ENCODE data around the gene USP4.

Gene USP4

DNA sequence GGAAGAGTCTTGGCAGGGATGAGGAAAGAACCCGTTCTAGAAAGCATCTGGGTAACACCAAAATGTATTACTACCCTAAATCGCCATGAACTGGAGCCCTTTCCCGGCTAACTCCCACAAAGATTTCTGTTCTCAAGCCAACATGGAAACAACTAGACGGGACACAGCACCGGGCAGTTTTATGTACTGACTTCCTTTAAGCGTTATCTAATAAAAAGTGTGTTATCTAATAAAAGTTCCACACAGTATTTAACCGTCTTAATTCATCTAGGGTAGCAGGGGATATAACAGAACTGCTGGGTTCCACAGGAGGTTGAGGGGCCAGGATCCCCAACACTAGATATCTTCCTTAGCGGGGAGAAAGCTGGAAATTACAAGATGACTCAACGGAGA is 62.5 kb downstream of the USP4 start:
- no peaks in the 10 kb centered on the region for H3K4me1 ChIP-seq (ENCODE audit: control insufficient read depth, insufficient read depth, low read length)
- no peak overlapping the region for H3K27ac ChIP-seq (ENCODE audit: extremely low read depth, low read depth, low read length)
- ChIA-PET POLR2A (interaction anchor here (1.5 kb wide), 1 partner anchor 10 kb away, joined by 3 read pairs; no protein-coding TSS in a partner anchor), CTCF (interaction anchor here (0.7 kb wide), 1 partner anchor 80 kb away, joined by 4 read pairs; no protein-coding TSS in a partner anchor)
- H3K4me3 ChIP-seq (ENCODE audit: low read depth, low read length): no peak overlapping the region
- no peaks in the 10 kb centered on the region for H3K9me3 ChIP-seq (ENCODE audit: control insufficient read depth, insufficient read depth, low read depth, low read length)
- peaks cover 3 to 50% of the 10 kb centered on the region in 2 experiments; a peak in 2 of 3 replicates for H3K36me3 ChIP-seq (ENCODE audit: control insufficient read depth in 2 of 2, insufficient read depth in 1 of 2, low read length in 2 of 2)
- no peak for TF ChIP-seq ZNF416 (tag by site-specific recombination; IDR thresholded peaks at IDR 0.05)
- TF ChIP-seq ZNF558 (tag by site-specific recombination; IDR thresholded peaks at IDR 0.05): no peak

DNA sequence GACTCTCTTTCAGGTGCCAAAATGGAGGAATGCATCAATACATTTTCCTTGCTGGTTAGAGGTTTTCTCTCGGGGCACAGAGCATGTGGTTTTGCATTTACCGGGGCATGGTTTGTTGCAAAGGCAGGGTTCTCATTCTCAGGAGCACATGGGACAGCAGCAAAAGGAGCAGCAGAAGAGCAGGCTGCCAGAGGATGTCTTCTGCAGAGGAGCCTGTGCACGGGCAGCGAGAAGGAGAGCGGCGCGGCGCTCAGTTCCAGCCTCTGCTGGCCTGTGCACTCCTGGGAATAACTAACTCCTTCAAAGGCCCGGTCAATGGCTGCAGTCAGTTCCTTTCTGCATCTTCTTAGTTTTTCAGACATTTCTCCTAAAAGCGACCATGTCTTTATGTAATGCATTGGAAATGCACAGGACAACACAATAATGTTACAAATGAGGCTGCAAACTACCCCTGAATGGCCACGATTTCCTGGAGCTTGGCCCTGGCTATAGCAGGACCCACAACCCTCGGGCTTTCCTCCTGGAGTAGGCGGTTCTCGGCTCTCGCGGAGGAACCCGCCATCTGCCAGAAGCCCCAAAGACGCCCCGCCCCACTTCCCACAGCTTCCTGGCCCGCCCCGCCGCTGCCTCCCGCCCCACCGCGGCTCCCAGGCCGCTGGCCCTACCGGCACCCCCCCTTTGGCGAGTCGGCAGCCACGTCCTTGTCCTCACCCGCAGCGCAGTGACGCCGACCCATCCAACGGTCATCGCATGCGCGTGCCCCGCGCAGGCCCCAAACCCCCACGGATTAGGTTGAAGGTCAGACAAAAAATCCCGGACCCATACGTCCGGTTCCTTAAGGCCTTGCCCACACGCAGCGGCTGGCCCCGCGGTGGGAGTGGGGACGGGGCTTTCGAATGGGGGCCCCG is 63.1 kb downstream of the USP4 start, which contains the start of gene C3orf62:
Gene C3orf62 (minus strand): TSS at position 758 of the 908 bp plus-strand sequence. CDS start 360 bp downstream, at position 398.
- Histone ChIP-seq H3K9me3 (ENCODE audit: control insufficient read depth, insufficient read depth, low read depth, low read length) (no peaks in the 10 kb centered on the region), H3K36me3 (ENCODE audit: control insufficient read depth in 2 of 2, insufficient read depth in 1 of 2, low read length in 2 of 2) (peaks cover 3 to 50% of the 10 kb centered on the region in 2 experiments; a peak in 2 of 3 replicates), H3K27ac (ENCODE audit: extremely low read depth, low read depth, low read length) (no peak within 1 kb of the TSS), H3K4me3 (ENCODE audit: low read depth, low read length) (no peak within 1 kb of the TSS), H3K4me1 (ENCODE audit: control insufficient read depth, insufficient read depth, low read length) (no peaks in the 10 kb centered on the region)
- POLR2A ChIA-PET: no interaction called here
- TF ChIP-seq ZBTB7A (tag by site-specific recombination; IDR thresholded peaks at IDR 0.05; ENCODE audit: low read depth): no peak
- no peak for TF ChIP-seq ZNF768 (tag by site-specific recombination; IDR thresholded peaks at IDR 0.05)
- TF ChIP-seq, protein P1, sequence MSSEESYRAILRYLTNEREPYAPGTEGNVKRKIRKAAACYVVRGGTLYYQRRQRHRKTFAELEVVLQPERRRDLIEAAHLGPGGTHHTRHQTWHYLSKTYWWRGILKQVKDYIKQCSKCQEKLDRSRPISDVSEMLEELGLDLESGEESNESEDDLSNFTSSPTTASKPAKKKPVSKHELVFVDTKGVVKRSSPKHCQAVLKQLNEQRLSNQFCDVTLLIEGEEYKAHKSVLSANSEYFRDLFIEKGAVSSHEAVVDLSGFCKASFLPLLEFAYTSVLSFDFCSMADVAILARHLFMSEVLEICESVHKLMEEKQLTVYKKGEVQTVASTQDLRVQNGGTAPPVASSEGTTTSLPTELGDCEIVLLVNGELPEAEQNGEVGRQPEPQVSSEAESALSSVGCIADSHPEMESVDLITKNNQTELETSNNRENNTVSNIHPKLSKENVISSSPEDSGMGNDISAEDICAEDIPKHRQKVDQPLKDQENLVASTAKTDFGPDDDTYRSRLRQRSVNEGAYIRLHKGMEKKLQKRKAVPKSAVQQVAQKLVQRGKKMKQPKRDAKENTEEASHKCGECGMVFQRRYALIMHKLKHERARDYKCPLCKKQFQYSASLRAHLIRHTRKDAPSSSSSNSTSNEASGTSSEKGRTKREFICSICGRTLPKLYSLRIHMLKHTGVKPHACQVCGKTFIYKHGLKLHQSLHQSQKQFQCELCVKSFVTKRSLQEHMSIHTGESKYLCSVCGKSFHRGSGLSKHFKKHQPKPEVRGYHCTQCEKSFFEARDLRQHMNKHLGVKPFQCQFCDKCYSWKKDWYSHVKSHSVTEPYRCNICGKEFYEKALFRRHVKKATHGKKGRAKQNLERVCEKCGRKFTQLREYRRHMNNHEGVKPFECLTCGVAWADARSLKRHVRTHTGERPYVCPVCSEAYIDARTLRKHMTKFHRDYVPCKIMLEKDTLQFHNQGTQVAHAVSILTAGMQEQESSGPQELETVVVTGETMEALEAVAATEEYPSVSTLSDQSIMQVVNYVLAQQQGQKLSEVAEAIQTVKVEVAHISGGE (tag by site-specific recombination; conservative IDR thresholded peaks at IDR 0.05; ENCODE audit: low read depth): no peak
- TF ChIP-seq, protein P2, sequence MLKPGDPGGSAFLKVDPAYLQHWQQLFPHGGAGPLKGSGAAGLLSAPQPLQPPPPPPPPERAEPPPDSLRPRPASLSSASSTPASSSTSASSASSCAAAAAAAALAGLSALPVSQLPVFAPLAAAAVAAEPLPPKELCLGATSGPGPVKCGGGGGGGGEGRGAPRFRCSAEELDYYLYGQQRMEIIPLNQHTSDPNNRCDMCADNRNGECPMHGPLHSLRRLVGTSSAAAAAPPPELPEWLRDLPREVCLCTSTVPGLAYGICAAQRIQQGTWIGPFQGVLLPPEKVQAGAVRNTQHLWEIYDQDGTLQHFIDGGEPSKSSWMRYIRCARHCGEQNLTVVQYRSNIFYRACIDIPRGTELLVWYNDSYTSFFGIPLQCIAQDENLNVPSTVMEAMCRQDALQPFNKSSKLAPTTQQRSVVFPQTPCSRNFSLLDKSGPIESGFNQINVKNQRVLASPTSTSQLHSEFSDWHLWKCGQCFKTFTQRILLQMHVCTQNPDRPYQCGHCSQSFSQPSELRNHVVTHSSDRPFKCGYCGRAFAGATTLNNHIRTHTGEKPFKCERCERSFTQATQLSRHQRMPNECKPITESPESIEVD (tag by site-specific recombination; IDR thresholded peaks at IDR 0.05): no peak
- TF ChIP-seq ZNF548 (tag by site-specific recombination; IDR thresholded peaks at IDR 0.05): no peak
- TF ChIP-seq ZNF202 (tag by site-specific recombination; IDR thresholded peaks at IDR 0.05; ENCODE audit: borderline replicate concordance): no peak
- TF ChIP-seq ZNF302 (tag by site-specific recombination; IDR thresholded peaks at IDR 0.05; ENCODE audit: low read depth): no peak
- CTCF ChIA-PET: interaction anchor here (0.6 kb wide), 1 partner anchor 815 kb away, joined by 3 read pairs; no protein-coding TSS in a partner anchor

DNA sequence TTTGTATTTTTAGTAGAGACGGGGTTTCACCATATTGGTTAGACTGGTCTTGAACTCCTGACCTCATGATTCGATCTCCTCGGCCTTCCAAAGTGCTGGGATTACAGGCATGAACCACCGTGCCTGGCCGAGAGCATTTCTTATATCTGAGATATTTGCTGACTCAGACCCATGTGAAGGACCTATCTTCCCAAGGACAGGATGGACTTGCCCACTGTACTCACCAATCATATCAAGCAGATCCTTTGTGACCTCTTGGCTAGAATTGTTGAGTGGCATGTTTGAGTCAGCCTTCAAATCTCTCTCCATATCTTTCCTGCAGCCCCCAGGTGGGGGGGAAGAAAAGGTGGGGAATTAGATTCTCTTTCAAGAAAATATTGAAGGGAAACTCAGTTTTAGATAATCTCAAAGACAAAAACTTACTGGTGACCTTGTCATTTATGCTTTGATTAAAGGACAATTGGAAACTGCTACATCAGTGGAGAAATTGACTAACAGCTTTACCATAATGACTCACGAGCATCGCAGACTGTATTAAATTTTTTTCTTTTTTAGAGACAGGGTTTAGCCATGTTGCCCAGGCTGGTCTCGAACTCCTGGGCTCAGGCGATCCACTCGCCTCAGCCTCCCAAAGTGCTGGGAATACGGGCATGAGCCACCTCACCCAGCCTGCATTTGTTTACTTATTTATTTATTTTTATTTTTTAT is 65.9 kb downstream of the USP4 start:
- CTCF ChIA-PET: interaction anchor here (0.6 to 0.7 kb wide), 3 partner anchors 118 to 802 kb away, joined by 3 to 5 read pairs (median 4); no protein-coding TSS in a partner anchor
- POLR2A ChIA-PET: no interaction called here
- Histone ChIP-seq H3K4me1 (ENCODE audit: control insufficient read depth, insufficient read depth, low read length) (no peaks in the 10 kb centered on the region), H3K36me3 (ENCODE audit: control insufficient read depth in 2 of 2, insufficient read depth in 1 of 2, low read length in 2 of 2) (peaks cover 0 to 52% of the 10 kb centered on the region in 2 experiments; a peak in 2 of 3 replicates), H3K4me3 (ENCODE audit: low read depth, low read length) (no peak overlapping the region), H3K27ac (ENCODE audit: extremely low read depth, low read depth, low read length) (no peak overlapping the region), H3K9me3 (ENCODE audit: control insufficient read depth, insufficient read depth, low read depth, low read length) (no peaks in the 10 kb centered on the region)
- TF ChIP-seq MEIS1 (CRISPR knock-in tag; IDR thresholded peaks at IDR 0.05; ENCODE audit: borderline replicate concordance): no peak
- TF ChIP-seq ZNF138 (tag by site-specific recombination; IDR thresholded peaks at IDR 0.05; ENCODE audit: borderline replicate concordance): no peak
- TF ChIP-seq ZNF501 (tag by site-specific recombination; IDR thresholded peaks at IDR 0.05): no peak
- TF ChIP-seq, protein P3, sequence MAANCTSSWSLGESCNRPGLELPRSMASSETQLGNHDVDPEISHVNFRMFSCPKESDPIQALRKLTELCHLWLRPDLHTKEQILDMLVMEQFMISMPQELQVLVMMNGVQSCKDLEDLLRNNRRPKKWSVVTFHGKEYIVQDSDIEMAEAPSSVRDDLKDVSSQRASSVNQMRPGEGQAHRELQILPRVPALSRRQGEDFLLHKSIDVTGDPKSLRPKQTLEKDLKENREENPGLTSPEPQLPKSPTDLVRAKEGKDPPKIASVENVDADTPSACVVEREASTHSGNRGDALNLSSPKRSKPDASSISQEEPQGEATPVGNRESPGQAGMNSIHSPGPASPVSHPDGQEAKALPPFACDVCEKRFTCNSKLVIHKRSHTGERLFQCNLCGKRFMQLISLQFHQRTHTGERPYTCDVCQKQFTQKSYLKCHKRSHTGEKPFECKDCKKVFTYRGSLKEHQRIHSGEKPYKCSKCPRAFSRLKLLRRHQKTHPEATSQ (tag by site-specific recombination; IDR thresholded peaks at IDR 0.05): no peak
- no peak for TF ChIP-seq SETDB1 (IDR thresholded peaks at IDR 0.05; ENCODE audit: insufficient read length, low read length)
- no peak for TF ChIP-seq ZNF133 (tag by site-specific recombination; IDR thresholded peaks at IDR 0.05)
- no peak for TF ChIP-seq ZNF768 (tag by site-specific recombination; IDR thresholded peaks at IDR 0.05)
- TF ChIP-seq ZNF266 (tag by site-specific recombination; IDR thresholded peaks at IDR 0.05; ENCODE audit: low read depth): no peak
- no peak for TF ChIP-seq ZNF530 (tag by site-specific recombination; IDR thresholded peaks at IDR 0.05; ENCODE audit: low read depth)
- TF ChIP-seq ZNF529 (tag by site-specific recombination; IDR thresholded peaks at IDR 0.05; ENCODE audit: insufficient replicate concordance): no peak
- no peak for TF ChIP-seq GLIS1 (tag by site-specific recombination; IDR thresholded peaks at IDR 0.05)
- no peak for TF ChIP-seq ZFP3 (tag by site-specific recombination; IDR thresholded peaks at IDR 0.05; ENCODE audit: low read depth)
- TF ChIP-seq, protein P4, sequence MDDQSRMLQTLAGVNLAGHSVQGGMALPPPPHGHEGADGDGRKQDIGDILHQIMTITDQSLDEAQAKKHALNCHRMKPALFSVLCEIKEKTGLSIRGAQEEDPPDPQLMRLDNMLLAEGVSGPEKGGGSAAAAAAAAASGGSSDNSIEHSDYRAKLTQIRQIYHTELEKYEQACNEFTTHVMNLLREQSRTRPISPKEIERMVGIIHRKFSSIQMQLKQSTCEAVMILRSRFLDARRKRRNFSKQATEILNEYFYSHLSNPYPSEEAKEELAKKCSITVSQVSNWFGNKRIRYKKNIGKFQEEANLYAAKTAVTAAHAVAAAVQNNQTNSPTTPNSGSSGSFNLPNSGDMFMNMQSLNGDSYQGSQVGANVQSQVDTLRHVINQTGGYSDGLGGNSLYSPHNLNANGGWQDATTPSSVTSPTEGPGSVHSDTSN (CRISPR knock-in tag; IDR thresholded peaks at IDR 0.05): no peak
